DMS53 treated with DMSO at 0.1 percent for 48 hours (cell line): Measurements from ENCODE around the gene MAGT1.
"Not testable (repeated sequence)": the region's sequence is repeated elsewhere in the genome, so short reads cannot be mapped to it uniquely, and the experiment has no call there.

Experiments used
- DNase-seq: peaks from one replicate; lab custom pipeline; 2025; ENCODE audit not compliant: unreplicated experiment; lab: John Stamatoyannopoulos, UW

MAGT1 gene

GRCh38 chrX:77875372-77875771, 19.9 kb downstream of the MAGT1 start:
- DNase-seq, result no peak

GRCh38 chrX:77831544-77831943, 63.7 kb downstream of the MAGT1 start:
- not testable (repeated sequence) for DNase-seq

GRCh38 chrX:77821989-77822388, 73.2 kb downstream of the MAGT1 start:
- DNase-seq, result not testable (repeated sequence)

- no peak for DNase-seq
Observed at GRCh38 chrX:77820091-77820727, 75.0 kb downstream of the MAGT1 start.

- no peak for DNase-seq
Observed at GRCh38 chrX:77814210-77814609, 81.0 kb downstream of the MAGT1 start.

GRCh38 chrX:77802201-77802600, 93.0 kb downstream of the MAGT1 start:
- DNase-seq, result no peak

- no peak for DNase-seq
Observed at GRCh38 chrX:77795124-77795523, 100.1 kb downstream of the MAGT1 start.

GRCh38 chrX:77793946-77794345, 101.3 kb downstream of the MAGT1 start:
- no peak for DNase-seq

GRCh38 chrX:77788050-77788449, 107.2 kb downstream of the MAGT1 start:
- no peak for DNase-seq

GRCh38 chrX:77786365-77786680, 108.9 kb downstream of the MAGT1 start:
- DNase-seq, result no peak

- peak; percentile 66 for DNase-seq
Observed at GRCh38 chrX:77785486-77786364, 109.5 kb downstream of the MAGT1 start, which contains the start of gene ATRX. TSS of gene ATRX (minus strand) at chrX:77786216. CDS start at chrX:77786001, 215 bp downstream.

GRCh38 chrX:77779695-77780094, 115.5 kb downstream of the MAGT1 start:
- no peak for DNase-seq

- no peak for DNase-seq
Observed at GRCh38 chrX:77776659-77777058, 118.6 kb downstream of the MAGT1 start.
